ACC112 (cell line): ENCODE data around the gene OLFM2.

Experiments used
- H2AFZ ChIP-seq: fragments of 200-600 bp; sonication (generic); one replicate; pipeline ENCODE4 v1.6.0; 2017; ENCODE audit warnings: antibody characterized with exemption, low read length; ENCODE audit not compliant: unreplicated experiment
- H3K27ac ChIP-seq: fragments of 200-600 bp; sonication (generic); 2 replicates; pipeline ENCODE4 v1.5.1; 2014; ENCODE audit warnings: low read depth, mild to moderate bottlenecking, antibody characterized with exemption, low read length, moderate library complexity
- H3K27me3 ChIP-seq: fragments of 200-600 bp; sonication (generic); 2 replicates; pipeline ENCODE4 v1.6.1; 2014; ENCODE audit warnings: mild to moderate bottlenecking, antibody characterized with exemption, low read length, moderate library complexity, mixed read lengths; ENCODE audit not compliant: insufficient read depth
- H3K36me3 ChIP-seq: fragments of 200-600 bp; sonication (generic); 2 replicates; pipeline ENCODE4 v1.6.1; 2016; ENCODE audit warnings: mild to moderate bottlenecking, antibody characterized with exemption, low read length, moderate library complexity, mixed read lengths; ENCODE audit not compliant: insufficient read depth
- H3K4me1 ChIP-seq: fragments of 200-600 bp; sonication (generic); one replicate; pipeline ENCODE4 v1.6.1; 2016; ENCODE audit warnings: low read length, mixed read lengths; ENCODE audit not compliant: insufficient read depth, unreplicated experiment, control insufficient read depth
- H3K4me3 ChIP-seq: fragments of 200-600 bp; sonication (generic); 2 replicates; pipeline ENCODE4 v1.5.1; 2014; ENCODE audit warnings: mild to moderate bottlenecking, low read depth, low read length
- H3K79me2 ChIP-seq: fragments of 200-600 bp; sonication (generic); one replicate; pipeline ENCODE4 v1.6.0; 2016; ENCODE audit warnings: low read length; ENCODE audit not compliant: control insufficient read depth, unreplicated experiment, insufficient read depth

The OLFM2 gene

GRCh38 chr19:9936326-9937000 lies at the start of gene OLFM2:
Gene OLFM2 (minus strand): TSS chr19:9936515. CDS start chr19:9936366, 149 bp downstream.
- H3K27me3 ChIP-seq = peaks cover 26% of the 10 kb centered on the region
- H3K27ac ChIP-seq = no peak within 1 kb of the TSS
- no peak within 1 kb of the TSS for H2AFZ ChIP-seq
- H3K4me3 ChIP-seq = peak within 1 kb of the TSS; percentile 33; the same call in 1 of the 2 replicates
- no peaks in the 10 kb centered on the region for H3K36me3 ChIP-seq
- no peaks in the 10 kb centered on the region for H3K79me2 ChIP-seq
- H3K4me1 ChIP-seq = peaks cover 4% of the 10 kb centered on the region

- Histone ChIP-seq H3K79me2 (no peaks in the 10 kb centered on the region), H3K27me3 (no peaks in the 10 kb centered on the region), H3K4me3 (no peak overlapping the region), H3K27ac (no peak overlapping the region), H3K36me3 (no peaks in the 10 kb centered on the region), H2AFZ (no peak overlapping the region), H3K4me1 (peaks cover 10% of the 10 kb centered on the region)
Observed at GRCh38 chr19:9981406-9982260, 45.3 kb upstream of the OLFM2 start.

GRCh38 chr19:9972103-9972502 lies 35.8 kb upstream of the OLFM2 start:
- Histone ChIP-seq H3K79me2 (no peaks in the 10 kb centered on the region), H3K4me1 (no peaks in the 10 kb centered on the region), H3K27me3 (no peaks in the 10 kb centered on the region), H3K27ac (no peak overlapping the region), H2AFZ (no peak overlapping the region), H3K4me3 (no peak overlapping the region), H3K36me3 (no peaks in the 10 kb centered on the region)

GRCh38 chr19:9971166-9971897 lies 35.0 kb upstream of the OLFM2 start:
- Histone ChIP-seq H2AFZ (no peak overlapping the region), H3K79me2 (no peaks in the 10 kb centered on the region), H3K4me1 (no peaks in the 10 kb centered on the region), H3K36me3 (no peaks in the 10 kb centered on the region), H3K27me3 (no peaks in the 10 kb centered on the region), H3K4me3 (no peak overlapping the region), H3K27ac (no peak overlapping the region)

GRCh38 chr19:9970481-9970880 lies 34.2 kb upstream of the OLFM2 start:
- H3K27ac ChIP-seq = no peak overlapping the region
- no peaks in the 10 kb centered on the region for H3K79me2 ChIP-seq
- no peaks in the 10 kb centered on the region for H3K27me3 ChIP-seq
- H3K4me3 ChIP-seq = no peak overlapping the region
- no peaks in the 10 kb centered on the region for H3K4me1 ChIP-seq
- no peaks in the 10 kb centered on the region for H3K36me3 ChIP-seq
- H2AFZ ChIP-seq = no peak overlapping the region

- Histone ChIP-seq H3K79me2 (no peaks in the 10 kb centered on the region), H3K27me3 (no peaks in the 10 kb centered on the region), H2AFZ (no peak overlapping the region), H3K36me3 (no peaks in the 10 kb centered on the region), H3K4me1 (no peaks in the 10 kb centered on the region), H3K27ac (no peak overlapping the region), H3K4me3 (no peak overlapping the region)
Observed at GRCh38 chr19:9969688-9969975, 33.3 kb upstream of the OLFM2 start.

- no peaks in the 10 kb centered on the region for H3K27me3 ChIP-seq
- no peaks in the 10 kb centered on the region for H3K4me1 ChIP-seq
- no peaks in the 10 kb centered on the region for H3K79me2 ChIP-seq
- H2AFZ ChIP-seq = no peak overlapping the region
- H3K27ac ChIP-seq = no peak overlapping the region
- H3K4me3 ChIP-seq = no peak overlapping the region
- H3K36me3 ChIP-seq = no peaks in the 10 kb centered on the region
Observed at GRCh38 chr19:9968820-9969687, 32.7 kb upstream of the OLFM2 start.

- Histone ChIP-seq H3K4me3 (no peak overlapping the region), H3K27me3 (no peaks in the 10 kb centered on the region), H3K27ac (no peak overlapping the region), H2AFZ (no peak overlapping the region), H3K36me3 (no peaks in the 10 kb centered on the region), H3K4me1 (no peaks in the 10 kb centered on the region), H3K79me2 (no peaks in the 10 kb centered on the region)
Observed at GRCh38 chr19:9967326-9967725, 31.0 kb upstream of the OLFM2 start.

GRCh38 chr19:9966448-9966847 lies 30.1 kb upstream of the OLFM2 start:
- Histone ChIP-seq H3K27me3 (no peaks in the 10 kb centered on the region), H3K27ac (no peak overlapping the region), H3K79me2 (no peaks in the 10 kb centered on the region), H2AFZ (no peak overlapping the region), H3K36me3 (no peaks in the 10 kb centered on the region), H3K4me3 (no peak overlapping the region), H3K4me1 (no peaks in the 10 kb centered on the region)

- no peaks in the 10 kb centered on the region for H3K79me2 ChIP-seq
- H3K27me3 ChIP-seq = no peaks in the 10 kb centered on the region
- no peak overlapping the region for H3K27ac ChIP-seq
- no peaks in the 10 kb centered on the region for H3K36me3 ChIP-seq
- no peak overlapping the region for H2AFZ ChIP-seq
- no peak overlapping the region for H3K4me3 ChIP-seq
- H3K4me1 ChIP-seq = no peaks in the 10 kb centered on the region
Observed at GRCh38 chr19:9966024-9966423, 29.7 kb upstream of the OLFM2 start.
